Activated CD8-positive, alpha-beta T cell treated with anti-CD3 and anti-CD28 coated beads, Interleukin-2, amount 10 ng/mL, durations not matched to agents 7 days and 5 days (primary cell): Measurements from ENCODE around the gene C2CD5. TPM values are rescaled to one million over a fixed set of nuclear protein-coding genes. Genes with fewer than 3 reads are reported as not detected.
"Not testable (repeated sequence)": the region's sequence is repeated elsewhere in the genome, so short reads cannot be mapped to it uniquely, and the experiment has no call there.

ENCODE experiments used
- ATAC-seq: fragments of 150-1000 bp; cut with Tn5 transposase; one replicate; pipeline ENCODE4 v1.10.0; 2021; ENCODE audit warnings: moderate library complexity
- CTCF ChIA-PET: fragments of 350-600 bp; sonication (Branson Sonifier 250); formaldehyde crosslinking; loops from one replicate; lab custom pipeline; 2021; ENCODE audit warnings: antibody characterized with exemption; lab: Charles Lee
- POLR2A ChIA-PET: fragments of 350-600 bp; sonication (Branson Sonifier 250); formaldehyde crosslinking; loops from one replicate; lab custom pipeline; 2021; ENCODE audit warnings: antibody characterized with exemption; lab: Charles Lee
- DNase-seq: peaks from one replicate; pipeline ENCODE4 v3.0.0-alpha.2; 2020
- H3K27ac Mint-ChIP-seq: one replicate; pipeline ENCODE4 v1.8.0; 2021; ENCODE audit warnings: mild to moderate bottlenecking, mixed read lengths
- H3K27me3 Mint-ChIP-seq: one replicate; pipeline ENCODE4 v1.8.0; 2021; ENCODE audit warnings: low read depth, mixed read lengths
- H3K36me3 Mint-ChIP-seq: one replicate; pipeline ENCODE4 v1.8.0; 2021; ENCODE audit warnings: low read depth, mixed read lengths
- H3K4me1 Mint-ChIP-seq: one replicate; pipeline ENCODE4 v1.8.0; 2021; ENCODE audit warnings: low read depth, mixed read lengths
- H3K4me3 Mint-ChIP-seq: one replicate; pipeline ENCODE4 v1.8.0; 2021; ENCODE audit warnings: mild to moderate bottlenecking, mixed read lengths
- H3K9me3 Mint-ChIP-seq: one replicate; pipeline ENCODE4 v1.8.0; 2022; ENCODE audit warnings: mixed read lengths; ENCODE audit not compliant: insufficient read depth
- total RNA-seq, 2 experiments: library from RNA; stranded (reverse); gene quantifications; one replicate each; pipeline ENCODE4 v1.2.3, GENCODE V29; 2021

C2CD5 gene
- total RNA-seq, 2 experiments from 2014 or later: 44.6 to 50.6 TPM

DNA sequence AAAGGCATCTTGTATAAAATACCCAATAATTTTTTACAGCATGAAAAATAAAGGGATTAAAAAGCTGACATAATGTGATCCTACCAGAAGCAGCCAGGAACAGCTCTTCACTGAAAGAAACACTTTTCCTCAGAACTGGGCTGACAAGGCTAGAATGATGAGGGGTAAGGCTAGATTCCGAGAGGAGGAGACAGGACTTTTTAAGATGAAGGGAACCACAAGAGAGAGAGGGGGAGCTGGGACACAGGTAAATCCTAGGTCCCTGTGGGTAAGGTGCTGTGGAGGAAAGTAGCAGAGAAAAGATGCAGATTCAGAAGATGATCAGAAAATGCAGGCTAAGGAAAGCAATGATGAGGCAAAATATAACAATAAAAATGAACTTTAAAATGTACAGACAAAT lies 29.5 kb downstream of the C2CD5 start:
- H3K4me1 Mint-ChIP-seq: no peaks in the 10 kb centered on the region
- POLR2A ChIA-PET: interaction anchor here (1.1 kb wide), 1 partner anchor 30 kb away, joined by 6 read pairs; the partner anchor contains the start of gene C2CD5
- CTCF ChIA-PET: no interaction called here
- ATAC-seq: no peak
- no peaks in the 10 kb centered on the region for H3K9me3 Mint-ChIP-seq
- peaks cover 24% of the 10 kb centered on the region for H3K36me3 Mint-ChIP-seq
- no peak overlapping the region for H3K4me3 Mint-ChIP-seq
- no peak overlapping the region for H3K27ac Mint-ChIP-seq
- no peaks in the 10 kb centered on the region for H3K27me3 Mint-ChIP-seq
- no peak for DNase-seq

DNA sequence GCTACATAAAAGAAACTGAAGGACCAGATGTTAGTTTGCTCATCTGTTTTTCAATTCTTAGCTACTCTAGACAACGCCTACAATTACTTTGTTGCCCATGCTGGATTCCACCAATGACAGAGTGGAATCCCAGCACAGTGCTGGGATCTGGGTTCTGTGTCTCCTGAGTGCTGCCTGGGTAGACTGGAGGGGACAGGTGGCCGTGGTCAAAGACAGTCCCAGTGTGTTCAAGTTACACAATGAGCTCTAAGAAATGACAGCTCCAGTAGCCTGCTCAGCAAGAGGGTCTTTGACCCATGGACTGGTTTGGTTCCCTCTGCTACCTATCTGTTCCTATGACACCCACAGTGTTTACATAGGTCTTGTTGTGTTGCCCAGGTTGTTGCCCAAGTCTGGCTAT lies 38.5 kb downstream of the C2CD5 start:
- Mint-ChIP-seq H3K4me1 (no peaks in the 10 kb centered on the region), H3K27me3 (no peaks in the 10 kb centered on the region), H3K4me3 (no peak overlapping the region), H3K9me3 (no peaks in the 10 kb centered on the region), H3K27ac (no peak overlapping the region), H3K36me3 (peaks cover 29% of the 10 kb centered on the region)
- ATAC-seq: no peak
- no peak for DNase-seq
- ChIA-PET POLR2A (interaction anchor here (1.2 kb wide), 1 partner anchor 12 kb away, joined by 3 read pairs; no protein-coding TSS in a partner anchor), CTCF (no interaction called here)

DNA sequence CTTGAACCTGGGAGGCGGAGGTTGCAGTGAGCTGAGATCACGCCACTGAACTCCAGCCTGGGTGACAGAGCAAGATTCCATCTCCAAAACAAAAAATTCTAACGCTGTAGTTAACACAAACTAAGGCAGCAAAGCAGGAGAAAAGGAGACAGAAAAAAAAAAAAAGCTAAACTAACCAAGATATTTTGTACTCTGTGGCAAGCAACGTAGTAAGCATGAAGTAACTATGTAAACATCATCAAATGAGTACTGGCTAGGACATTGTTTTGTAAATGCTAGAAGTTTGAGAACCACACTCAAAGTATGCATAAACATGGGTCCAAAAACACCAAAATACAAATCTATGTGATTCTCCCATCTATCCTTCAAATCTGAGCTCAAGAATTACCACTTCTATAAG lies 44.2 kb downstream of the C2CD5 start:
- H3K27ac Mint-ChIP-seq: no peak overlapping the region
- H3K4me1 Mint-ChIP-seq: no peaks in the 10 kb centered on the region
- H3K36me3 Mint-ChIP-seq: peaks cover 30% of the 10 kb centered on the region
- ATAC-seq: no peak
- ChIA-PET CTCF (interaction anchor here (0.8 kb wide), 1 partner anchor 40 kb away, joined by 3 read pairs; no protein-coding TSS in a partner anchor), POLR2A (interaction anchor here (0.7 kb wide), 1 partner anchor 432 kb away, joined by 3 read pairs; no protein-coding TSS in a partner anchor)
- no peaks in the 10 kb centered on the region for H3K27me3 Mint-ChIP-seq
- H3K9me3 Mint-ChIP-seq: no peaks in the 10 kb centered on the region
- DNase-seq: no peak
- H3K4me3 Mint-ChIP-seq: no peak overlapping the region

DNA sequence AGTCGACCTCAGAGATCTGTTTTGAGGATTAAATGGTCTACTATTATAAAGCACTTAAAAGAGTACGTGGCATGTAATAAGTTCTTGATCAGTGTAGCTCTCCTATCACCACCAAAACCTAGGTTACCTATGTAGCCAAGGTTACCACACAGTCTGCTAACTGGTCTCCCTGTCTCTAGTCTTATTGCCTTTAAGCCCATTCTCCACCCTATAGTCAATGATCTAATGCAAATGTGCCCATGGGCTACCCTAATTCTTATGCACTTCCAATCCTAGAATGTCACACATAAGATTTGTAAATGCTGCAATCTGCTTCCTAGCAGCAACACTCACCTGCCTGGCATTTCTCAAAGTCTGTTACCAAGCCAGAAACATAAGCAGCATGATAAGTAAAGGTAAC lies 44.9 kb downstream of the C2CD5 start:
- ChIA-PET CTCF (interaction anchor here (0.6 to 1.5 kb wide), 4 partner anchors 10 to 40 kb away, joined by 3 to 5 read pairs (median 3); no protein-coding TSS in a partner anchor), POLR2A (no interaction called here)
- H3K27ac Mint-ChIP-seq: no peak overlapping the region
- no peak overlapping the region for H3K4me3 Mint-ChIP-seq
- DNase-seq: no peak
- H3K9me3 Mint-ChIP-seq: no peaks in the 10 kb centered on the region
- no peaks in the 10 kb centered on the region for H3K27me3 Mint-ChIP-seq
- no peaks in the 10 kb centered on the region for H3K4me1 Mint-ChIP-seq
- peaks cover 26% of the 10 kb centered on the region for H3K36me3 Mint-ChIP-seq
- ATAC-seq: no peak

DNA sequence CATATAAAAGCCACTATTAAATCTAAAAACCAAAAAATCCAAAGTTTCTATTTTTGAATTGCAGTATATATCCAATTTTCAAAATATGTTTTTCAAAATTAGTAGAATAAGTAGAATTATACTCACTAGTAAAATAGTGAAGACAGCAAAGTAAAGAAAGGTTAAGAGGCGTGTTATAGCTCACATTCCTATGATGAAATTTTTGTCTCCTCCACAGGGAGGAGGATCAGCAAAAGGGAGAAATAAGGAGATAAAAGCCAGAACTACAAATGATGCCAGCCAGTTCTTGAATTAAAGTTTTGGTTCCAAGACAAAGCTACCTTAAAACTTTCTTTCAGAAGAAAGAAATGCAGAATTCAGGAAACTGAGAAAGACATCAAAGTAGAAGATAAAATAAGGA lies 50.0 kb downstream of the C2CD5 start:
- Mint-ChIP-seq H3K4me1 (no peaks in the 10 kb centered on the region), H3K27me3 (no peaks in the 10 kb centered on the region), H3K9me3 (no peaks in the 10 kb centered on the region), H3K4me3 (no peak overlapping the region), H3K27ac (no peak overlapping the region), H3K36me3 (peaks cover 27% of the 10 kb centered on the region)
- POLR2A ChIA-PET: interaction anchor here (0.7 to 0.8 kb wide), 2 partner anchors 11 to 257 kb away, joined by 3 read pairs; no protein-coding TSS in a partner anchor
- no peak for DNase-seq
- CTCF ChIA-PET: no interaction called here
- ATAC-seq: no peak

DNA sequence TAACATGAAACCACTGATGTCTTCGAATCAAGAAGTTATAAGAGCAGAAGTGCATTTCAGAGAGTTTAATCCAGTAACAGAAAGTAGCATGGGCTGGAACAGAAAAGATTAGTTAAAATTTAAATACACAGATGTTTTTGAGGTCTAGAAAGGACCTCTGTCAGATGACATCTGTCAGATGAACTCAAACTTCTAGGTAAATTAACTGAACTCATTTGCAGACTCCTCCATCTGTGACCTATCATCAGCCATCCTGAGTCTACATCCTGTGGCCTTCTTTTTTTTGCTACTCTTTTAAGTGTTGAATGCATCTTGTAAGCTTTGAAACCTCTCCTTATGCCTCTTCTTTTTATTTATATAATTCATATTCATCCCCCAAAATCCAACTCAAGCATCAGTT lies 53.3 kb downstream of the C2CD5 start:
- no peak for DNase-seq
- no peak for ATAC-seq
- ChIA-PET POLR2A (no interaction called here), CTCF (no interaction called here)
- peaks cover 35% of the 10 kb centered on the region for H3K36me3 Mint-ChIP-seq
- H3K4me1 Mint-ChIP-seq: no peaks in the 10 kb centered on the region
- no peaks in the 10 kb centered on the region for H3K27me3 Mint-ChIP-seq
- no peak overlapping the region for H3K4me3 Mint-ChIP-seq
- no peak overlapping the region for H3K27ac Mint-ChIP-seq
- no peaks in the 10 kb centered on the region for H3K9me3 Mint-ChIP-seq

DNA sequence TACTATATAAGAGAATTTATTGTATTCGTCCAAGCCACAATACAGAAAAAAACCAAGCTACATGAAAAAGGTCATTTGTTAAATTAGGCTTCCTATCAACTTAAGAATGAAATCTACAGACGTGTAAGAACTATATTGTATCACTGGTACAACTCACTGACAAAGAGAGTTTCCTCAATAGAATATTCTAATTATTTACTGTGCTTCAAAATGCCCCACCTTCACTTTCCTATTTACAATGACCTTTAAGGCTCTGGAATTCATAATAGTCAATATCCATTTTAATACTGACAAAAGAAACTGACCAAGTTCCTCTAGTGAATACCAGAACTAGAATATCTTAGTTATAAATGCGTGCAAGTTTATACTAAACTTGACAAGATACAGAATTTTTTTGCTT lies 55.9 kb downstream of the C2CD5 start:
- Mint-ChIP-seq H3K9me3 (no peaks in the 10 kb centered on the region), H3K4me3 (no peak overlapping the region), H3K27me3 (no peaks in the 10 kb centered on the region), H3K4me1 (no peaks in the 10 kb centered on the region), H3K36me3 (peaks cover 43% of the 10 kb centered on the region), H3K27ac (no peak overlapping the region)
- ATAC-seq: no peak
- ChIA-PET CTCF (no interaction called here), POLR2A (no interaction called here)
- DNase-seq: no peak

DNA sequence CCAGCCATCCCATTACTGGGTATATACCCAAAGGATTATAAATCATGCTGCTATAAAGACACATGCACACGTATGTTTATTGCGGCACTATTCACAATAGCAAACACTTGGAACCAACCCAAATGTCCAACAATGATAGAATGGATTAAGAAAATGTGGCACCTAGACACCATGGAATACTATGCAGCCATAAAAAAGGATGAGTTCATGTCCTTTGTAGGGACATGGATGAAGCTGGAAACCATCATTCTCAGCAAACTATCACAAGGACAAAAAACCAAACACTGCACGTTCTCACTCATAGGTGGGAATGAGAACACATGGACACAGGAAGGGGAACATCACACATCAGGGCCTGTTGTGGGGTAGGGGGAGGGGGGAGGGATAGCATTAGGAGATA lies 56.7 kb downstream of the C2CD5 start:
- POLR2A ChIA-PET, H3K4me3 Mint-ChIP-seq, ATAC-seq, H3K27ac Mint-ChIP-seq, H3K9me3 Mint-ChIP-seq, DNase-seq, H3K4me1 Mint-ChIP-seq, H3K27me3 Mint-ChIP-seq, CTCF ChIA-PET: not testable (repeated sequence)
- H3K36me3 Mint-ChIP-seq: peaks cover 45% of the 10 kb centered on the region

DNA sequence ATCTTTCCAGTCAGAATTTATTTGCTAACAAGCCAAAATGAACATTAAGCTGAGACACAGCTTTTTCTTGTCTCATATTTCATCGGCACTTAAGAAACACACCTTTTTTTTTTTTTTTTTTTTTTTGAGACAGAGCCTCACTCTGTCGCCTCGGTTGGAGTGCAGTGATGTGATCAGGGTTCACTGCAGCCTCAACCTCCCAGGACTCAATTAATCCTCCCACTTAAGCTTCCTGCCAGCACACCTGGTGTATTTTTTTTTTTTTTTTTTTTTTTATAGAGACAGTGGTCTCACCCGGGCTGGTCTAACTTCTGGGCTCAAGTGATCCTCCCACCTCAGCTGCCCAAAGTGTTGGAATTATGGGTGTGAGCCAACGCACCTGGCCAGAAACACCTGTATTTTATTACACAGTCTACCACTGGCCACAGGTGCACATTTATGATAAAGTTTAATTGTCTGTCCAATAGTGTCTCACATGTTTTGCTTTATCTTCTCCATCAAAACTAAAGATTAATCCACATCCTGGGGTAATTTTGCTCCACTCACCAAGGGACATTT lies 62.7 kb downstream of the C2CD5 start:
- DNase-seq (no peak), ATAC-seq (no peak)
- POLR2A ChIA-PET: no interaction called here
- Mint-ChIP-seq H3K4me3 (no peak overlapping the region), H3K27ac (no peak overlapping the region), H3K27me3 (no peaks in the 10 kb centered on the region), H3K4me1 (no peaks in the 10 kb centered on the region), H3K9me3 (no peaks in the 10 kb centered on the region), H3K36me3 (peaks cover 42% of the 10 kb centered on the region)
- CTCF ChIA-PET: no interaction called here

DNA sequence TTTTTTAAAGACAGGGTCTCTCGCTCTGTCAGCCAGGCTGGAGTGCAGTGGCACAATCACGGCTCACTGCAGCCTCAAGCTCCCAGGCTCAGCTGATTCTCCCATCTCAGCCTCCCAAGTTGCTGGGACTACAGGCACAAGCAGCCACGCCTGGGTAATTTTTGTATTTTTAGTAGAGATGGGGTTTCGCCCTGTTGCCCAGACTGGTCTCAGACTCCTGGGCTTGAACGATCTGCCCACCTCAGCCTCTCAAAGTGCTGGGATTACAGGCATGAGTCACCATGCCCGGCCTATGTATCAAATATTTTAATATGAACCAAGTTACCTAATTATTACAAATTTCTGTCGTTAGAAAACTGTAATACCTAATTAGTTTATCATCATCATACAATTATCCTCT lies 63.5 kb downstream of the C2CD5 start:
- peaks cover 39% of the 10 kb centered on the region for H3K36me3 Mint-ChIP-seq

DNA sequence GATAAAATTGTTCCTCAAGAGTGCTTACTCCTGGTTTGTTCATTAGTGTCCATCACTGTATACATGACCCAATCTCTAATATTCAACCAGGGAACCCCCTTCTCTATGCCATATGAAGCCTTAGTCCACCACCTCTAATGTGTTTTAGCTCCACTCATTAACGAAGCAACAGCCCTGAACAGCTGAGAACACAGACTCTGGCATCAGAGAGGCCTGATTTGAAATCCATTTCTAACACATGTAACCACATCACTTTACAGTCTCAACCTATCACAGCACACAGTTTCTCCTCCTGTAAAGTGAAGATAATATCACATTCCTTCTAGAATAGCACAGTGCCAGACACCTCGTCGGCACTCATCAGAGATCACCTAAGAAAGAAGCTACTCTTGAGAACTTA lies 64.3 kb downstream of the C2CD5 start:
- ChIA-PET CTCF (no interaction called here), POLR2A (interaction anchor here (0.7 to 1.0 kb wide), 2 partner anchors 23 to 30 kb away, joined by 3 read pairs; no protein-coding TSS in a partner anchor)

More for the DNA sequence above, 63.5 kb downstream of the C2CD5 start:
- not testable (repeated sequence) for H3K9me3 Mint-ChIP-seq, ATAC-seq, H3K27ac Mint-ChIP-seq, H3K4me3 Mint-ChIP-seq, H3K27me3 Mint-ChIP-seq, DNase-seq, H3K4me1 Mint-ChIP-seq
- ChIA-PET POLR2A (interaction anchor here (0.7 kb wide), 1 partner anchor 24 kb away, joined by 3 read pairs; no protein-coding TSS in a partner anchor), CTCF (interaction anchor here (0.6 kb wide), 1 partner anchor 97 kb away, joined by 3 read pairs; no protein-coding TSS in a partner anchor)

DNA sequence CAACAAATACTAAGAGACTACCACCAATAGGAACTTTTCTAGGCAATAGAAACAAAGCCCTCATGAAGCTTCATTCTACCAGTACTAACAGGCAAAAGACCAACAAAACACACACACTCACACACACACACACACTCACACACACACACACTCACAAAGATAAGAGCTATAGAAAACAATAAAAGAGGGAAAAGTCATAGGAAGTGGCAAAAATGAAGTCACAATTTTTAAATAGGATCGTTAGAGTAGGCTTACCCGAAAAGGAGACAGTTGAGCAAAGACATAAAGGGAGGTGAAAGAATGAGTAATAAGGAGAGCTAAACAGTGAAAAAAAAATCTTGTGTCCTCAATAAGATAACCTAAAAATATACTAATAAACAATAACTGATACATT lies 66.5 kb downstream of the C2CD5 start:
- ChIA-PET POLR2A (no interaction called here), CTCF (interaction anchor here (1.5 kb wide), 1 partner anchor 19 kb away, joined by 4 read pairs; no protein-coding TSS in a partner anchor)
- Mint-ChIP-seq H3K4me3 (no peak overlapping the region), H3K36me3 (peaks cover 34% of the 10 kb centered on the region), H3K27me3 (no peaks in the 10 kb centered on the region), H3K9me3 (no peaks in the 10 kb centered on the region), H3K27ac (no peak overlapping the region), H3K4me1 (peaks cover 8% of the 10 kb centered on the region)
- DNase-seq (no peak), ATAC-seq (no peak)

More for the DNA sequence above, 64.3 kb downstream of the C2CD5 start:
- no peaks in the 10 kb centered on the region for H3K27me3 Mint-ChIP-seq
- DNase-seq: no peak
- H3K4me1 Mint-ChIP-seq: no peaks in the 10 kb centered on the region
- H3K4me3 Mint-ChIP-seq: no peak overlapping the region
- H3K9me3 Mint-ChIP-seq: no peaks in the 10 kb centered on the region
- no peak for ATAC-seq
- H3K27ac Mint-ChIP-seq: no peak overlapping the region
- H3K36me3 Mint-ChIP-seq: peaks cover 37% of the 10 kb centered on the region
